ENCODE results near the gene LAPTM5.

DNA sequence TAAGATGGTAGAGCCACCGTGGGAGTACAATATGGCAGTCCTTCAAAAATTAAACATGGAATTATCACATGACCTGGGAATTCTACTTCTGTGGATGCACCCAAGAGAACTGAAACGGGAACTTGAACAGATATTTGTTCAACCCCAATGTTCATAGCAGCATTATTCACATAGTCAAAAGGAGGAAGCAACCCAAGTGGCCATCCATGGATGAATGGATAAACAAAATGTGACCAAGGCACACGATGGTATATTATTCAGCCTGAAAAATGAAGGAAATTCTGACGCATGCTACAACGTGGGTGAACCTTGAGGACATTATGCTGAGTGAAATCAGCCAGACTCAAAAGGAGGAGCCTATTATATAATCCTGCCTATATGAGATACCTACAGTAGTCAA lies 22.8 kb upstream of the LAPTM5 start:
- TF ChIP-seq POLR2A (IDR thresholded peaks at IDR 0.05) = no peak
- TF ChIP-seq, protein P1, sequence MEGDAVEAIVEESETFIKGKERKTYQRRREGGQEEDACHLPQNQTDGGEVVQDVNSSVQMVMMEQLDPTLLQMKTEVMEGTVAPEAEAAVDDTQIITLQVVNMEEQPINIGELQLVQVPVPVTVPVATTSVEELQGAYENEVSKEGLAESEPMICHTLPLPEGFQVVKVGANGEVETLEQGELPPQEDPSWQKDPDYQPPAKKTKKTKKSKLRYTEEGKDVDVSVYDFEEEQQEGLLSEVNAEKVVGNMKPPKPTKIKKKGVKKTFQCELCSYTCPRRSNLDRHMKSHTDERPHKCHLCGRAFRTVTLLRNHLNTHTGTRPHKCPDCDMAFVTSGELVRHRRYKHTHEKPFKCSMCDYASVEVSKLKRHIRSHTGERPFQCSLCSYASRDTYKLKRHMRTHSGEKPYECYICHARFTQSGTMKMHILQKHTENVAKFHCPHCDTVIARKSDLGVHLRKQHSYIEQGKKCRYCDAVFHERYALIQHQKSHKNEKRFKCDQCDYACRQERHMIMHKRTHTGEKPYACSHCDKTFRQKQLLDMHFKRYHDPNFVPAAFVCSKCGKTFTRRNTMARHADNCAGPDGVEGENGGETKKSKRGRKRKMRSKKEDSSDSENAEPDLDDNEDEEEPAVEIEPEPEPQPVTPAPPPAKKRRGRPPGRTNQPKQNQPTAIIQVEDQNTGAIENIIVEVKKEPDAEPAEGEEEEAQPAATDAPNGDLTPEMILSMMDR (IDR thresholded peaks at IDR 0.05) = no peak

All from thyroid gland (tissue), 4 donors.